ENCODE data around the gene AP2B1.

The AP2B1 gene

DNA sequence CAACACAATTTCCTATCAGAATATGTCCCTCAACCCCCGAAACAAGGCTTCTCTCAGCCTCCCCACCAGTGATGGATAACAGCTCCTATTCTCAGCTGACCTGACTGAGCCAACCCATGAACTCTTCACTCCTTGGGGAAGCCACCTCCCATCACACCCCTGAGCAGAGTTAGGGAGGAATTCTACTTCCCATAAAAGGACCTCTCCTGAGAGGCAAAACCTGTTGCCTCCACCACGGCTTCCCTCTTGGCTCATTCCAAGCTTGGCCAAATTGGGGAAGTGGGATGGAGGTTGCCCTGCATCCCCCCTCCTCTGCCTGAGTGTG is 138.6 kb downstream of the AP2B1 start:
- TF ChIP-seq, protein P1, sequence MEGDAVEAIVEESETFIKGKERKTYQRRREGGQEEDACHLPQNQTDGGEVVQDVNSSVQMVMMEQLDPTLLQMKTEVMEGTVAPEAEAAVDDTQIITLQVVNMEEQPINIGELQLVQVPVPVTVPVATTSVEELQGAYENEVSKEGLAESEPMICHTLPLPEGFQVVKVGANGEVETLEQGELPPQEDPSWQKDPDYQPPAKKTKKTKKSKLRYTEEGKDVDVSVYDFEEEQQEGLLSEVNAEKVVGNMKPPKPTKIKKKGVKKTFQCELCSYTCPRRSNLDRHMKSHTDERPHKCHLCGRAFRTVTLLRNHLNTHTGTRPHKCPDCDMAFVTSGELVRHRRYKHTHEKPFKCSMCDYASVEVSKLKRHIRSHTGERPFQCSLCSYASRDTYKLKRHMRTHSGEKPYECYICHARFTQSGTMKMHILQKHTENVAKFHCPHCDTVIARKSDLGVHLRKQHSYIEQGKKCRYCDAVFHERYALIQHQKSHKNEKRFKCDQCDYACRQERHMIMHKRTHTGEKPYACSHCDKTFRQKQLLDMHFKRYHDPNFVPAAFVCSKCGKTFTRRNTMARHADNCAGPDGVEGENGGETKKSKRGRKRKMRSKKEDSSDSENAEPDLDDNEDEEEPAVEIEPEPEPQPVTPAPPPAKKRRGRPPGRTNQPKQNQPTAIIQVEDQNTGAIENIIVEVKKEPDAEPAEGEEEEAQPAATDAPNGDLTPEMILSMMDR (conservative IDR thresholded peaks at IDR 0.05; ENCODE audit: low read depth, low read length): no peak
- no peak for DNase-seq (ENCODE audit: low read depth)
- no peak overlapping the region for H3K4me3 ChIP-seq (ENCODE audit: low read depth, low read length)

DNA sequence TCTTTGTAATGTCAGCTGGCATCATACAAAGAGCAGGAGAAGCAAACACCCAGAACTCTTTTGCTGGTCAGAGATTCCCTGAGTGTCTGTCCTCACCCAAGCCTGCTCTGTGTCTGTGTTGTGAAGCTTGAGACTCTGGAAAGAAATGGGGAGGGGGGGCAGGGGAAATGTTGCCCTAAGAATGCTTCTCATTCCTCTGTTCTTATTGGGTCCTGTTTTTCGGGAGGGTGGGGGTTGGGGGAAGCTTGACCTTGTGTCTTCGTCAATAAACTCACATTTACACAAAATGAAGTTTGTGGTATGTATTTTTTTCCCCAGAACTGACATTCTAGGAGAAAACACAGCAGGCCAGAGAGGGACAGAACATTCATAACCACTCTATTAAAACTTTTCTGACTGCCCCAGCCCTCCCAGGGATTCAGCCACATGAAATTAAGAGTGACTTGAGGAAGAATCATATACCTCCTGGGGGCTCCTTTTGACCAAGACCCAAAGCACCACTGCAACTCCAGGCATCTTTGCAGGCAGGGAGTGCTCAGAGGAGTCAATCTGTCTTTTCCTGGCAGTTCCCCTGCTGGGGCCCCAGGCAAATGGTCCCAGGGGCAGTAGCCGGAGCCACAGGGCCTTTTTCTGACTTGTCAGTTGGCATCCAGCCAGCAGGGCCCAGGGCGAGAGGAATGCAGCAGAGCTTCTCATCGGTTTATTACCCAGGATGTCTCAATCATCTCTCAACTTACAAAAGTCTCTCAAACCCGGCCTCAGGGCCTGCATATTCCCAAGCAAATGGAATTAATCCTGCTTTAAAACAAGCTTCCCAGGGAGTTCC is 139.2 kb downstream of the AP2B1 start:
- TF ChIP-seq, protein P1 (conservative IDR thresholded peaks at IDR 0.05; ENCODE audit: low read depth, low read length): no peak
- DNase-seq (ENCODE audit: low read depth): peak; percentile 97
- no peak overlapping the region for H3K4me3 ChIP-seq (ENCODE audit: low read depth, low read length)

DNA sequence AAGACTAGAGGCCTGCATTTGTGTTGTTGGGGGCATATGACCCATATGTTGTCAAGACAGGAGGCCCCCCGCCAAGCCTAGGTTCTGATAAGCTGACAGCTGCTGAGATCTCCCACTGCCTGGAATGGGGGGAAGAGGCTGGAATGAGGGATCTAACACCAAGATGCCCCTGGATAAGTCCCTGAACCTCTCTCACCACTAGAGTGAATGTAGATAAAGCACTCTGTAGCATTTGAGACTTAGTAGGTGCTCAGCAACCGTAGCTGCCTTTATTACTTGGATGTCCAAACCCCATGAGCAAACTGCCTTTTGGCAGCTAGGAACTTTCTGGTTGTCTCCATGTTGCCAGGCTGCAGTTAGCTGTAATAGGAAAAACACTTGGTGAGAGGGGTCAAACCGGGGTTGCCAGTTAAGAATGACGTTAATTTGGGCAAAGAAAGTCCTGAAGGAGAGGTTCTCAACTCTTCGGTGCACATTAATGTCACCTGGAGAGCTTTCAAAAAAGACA is 139.9 kb downstream of the AP2B1 start:
- H3K4me3 ChIP-seq (ENCODE audit: low read depth, low read length): no peak overlapping the region
- peak; percentile 56 for DNase-seq (ENCODE audit: low read depth)
- TF ChIP-seq, protein P1 (conservative IDR thresholded peaks at IDR 0.05; ENCODE audit: low read depth, low read length): no peak

DNA sequence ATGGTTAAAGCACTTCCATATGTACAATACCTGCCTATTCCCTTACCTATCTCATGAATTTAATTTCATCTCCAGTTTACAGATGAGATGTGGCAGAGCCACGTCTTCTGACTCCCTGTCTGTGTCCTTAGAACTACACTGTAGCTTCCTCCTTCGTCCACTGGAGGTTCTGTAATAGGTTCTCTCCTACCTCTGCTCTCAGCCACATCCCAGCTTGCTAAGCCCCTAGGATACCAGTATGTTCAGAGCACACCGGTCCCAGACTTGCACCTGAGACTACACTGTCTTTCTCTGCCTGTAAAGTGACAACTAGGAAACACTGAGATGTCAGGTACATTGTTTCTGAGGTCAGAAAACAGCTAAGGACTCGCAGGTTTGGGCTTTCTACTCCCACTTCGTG is 140.5 kb downstream of the AP2B1 start:
- H3K4me3 ChIP-seq (ENCODE audit: low read depth, low read length): no peak overlapping the region
- DNase-seq (ENCODE audit: low read depth): no peak
- TF ChIP-seq, protein P1 (conservative IDR thresholded peaks at IDR 0.05; ENCODE audit: low read depth, low read length): no peak

DNA sequence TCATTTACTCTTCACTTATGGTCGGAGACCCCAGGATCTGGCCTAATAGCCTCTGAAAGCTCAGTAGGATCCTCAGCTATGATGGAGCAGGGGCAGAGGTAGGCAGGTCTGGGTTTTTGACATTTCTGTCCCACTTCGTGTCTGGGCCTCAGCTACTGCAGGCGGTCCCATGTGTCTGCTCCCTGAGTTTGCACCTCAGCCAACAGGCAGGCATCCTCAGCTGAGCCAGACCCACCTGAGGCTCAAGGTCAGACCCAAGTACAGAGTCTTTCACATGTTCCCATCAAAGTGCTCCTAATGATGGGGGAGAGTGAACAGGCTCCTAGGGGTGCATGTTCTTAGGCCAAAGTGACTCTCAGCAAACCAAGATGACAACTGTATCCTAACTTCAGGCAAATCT is 141.4 kb downstream of the AP2B1 start:
- TF ChIP-seq, protein P1 (conservative IDR thresholded peaks at IDR 0.05; ENCODE audit: low read depth, low read length): no peak
- no peak for DNase-seq (ENCODE audit: low read depth)
- no peak overlapping the region for H3K4me3 ChIP-seq (ENCODE audit: low read depth, low read length)

DNA sequence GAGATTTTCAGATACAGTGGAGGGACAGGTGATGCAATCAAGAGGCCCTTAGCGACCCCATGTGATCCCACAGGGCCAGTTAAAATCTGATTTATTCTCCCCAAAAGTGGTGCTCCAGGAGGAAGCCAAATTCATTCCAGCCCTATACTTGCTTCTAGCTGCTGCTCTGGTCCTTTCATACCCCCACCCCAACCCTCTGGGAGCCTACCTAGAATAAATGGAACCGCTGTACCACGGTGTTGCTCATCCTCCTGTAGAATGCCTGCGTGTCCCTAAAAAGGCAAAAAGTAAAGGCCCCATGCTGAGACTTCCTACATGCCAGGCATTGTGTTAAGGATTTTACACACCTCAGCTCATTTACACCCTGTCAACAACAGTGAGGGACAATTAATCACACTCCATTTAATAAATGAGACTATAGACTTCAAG is 142.3 kb downstream of the AP2B1 start:
- TF ChIP-seq, protein P1 (conservative IDR thresholded peaks at IDR 0.05; ENCODE audit: low read depth, low read length): no peak
- no peak overlapping the region for H3K4me3 ChIP-seq (ENCODE audit: low read depth, low read length)
- no peak for DNase-seq (ENCODE audit: low read depth)

Measured in choroid plexus epithelial cell (primary cell).